ENCODE data around the gene ZNF691. TPM values are rescaled to one million over a fixed set of nuclear protein-coding genes. Genes with fewer than 3 reads are reported as not detected.

The ZNF691 gene
- total RNA-seq, 4 donors from 2014 or later, result 7.1 to 25.5 (median 9.8) TPM

DNA sequence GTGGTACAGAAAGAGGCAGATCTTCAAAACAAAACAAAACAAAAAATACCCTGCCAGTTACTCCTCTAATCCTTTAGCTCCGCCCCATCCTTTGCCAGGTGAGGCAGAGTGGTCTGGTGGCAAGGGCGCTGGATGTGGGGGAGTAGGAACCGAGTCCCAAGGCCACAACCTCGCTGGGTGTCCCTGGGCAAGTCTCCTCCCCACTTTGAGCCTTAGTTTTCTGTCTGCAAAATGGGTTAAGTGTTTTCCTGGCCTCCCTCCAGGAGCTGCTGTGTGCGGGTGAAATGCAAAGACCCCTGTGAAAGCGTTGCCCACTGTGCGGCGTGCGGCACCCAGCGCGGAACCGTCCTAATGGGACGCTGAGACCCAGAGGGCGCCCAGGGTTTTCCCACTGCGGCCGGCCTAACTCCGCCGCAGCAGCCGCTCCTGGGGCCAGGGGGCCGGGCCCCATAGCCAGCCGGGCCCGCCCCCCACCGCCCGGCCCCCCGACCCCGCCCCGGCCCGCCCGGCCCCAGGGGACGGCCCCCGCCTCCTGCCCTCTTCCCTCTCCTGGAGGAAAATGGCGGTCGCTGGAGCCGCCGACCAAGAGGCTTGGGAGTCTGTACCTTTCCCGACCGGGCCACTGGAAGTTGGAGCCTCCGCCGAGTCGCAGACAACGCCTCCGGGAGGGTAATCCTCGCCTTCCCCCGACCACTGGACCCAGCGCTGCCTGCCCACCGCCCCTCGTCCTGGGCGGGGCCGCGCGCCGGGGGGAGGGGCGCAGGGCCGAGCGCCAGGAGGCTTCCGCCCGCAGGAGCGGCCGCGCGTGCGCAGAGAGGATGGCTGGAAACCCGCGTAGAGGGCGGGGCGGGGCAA lies 29.6 kb upstream of the ZNF691 start, which contains the start of the genes ERMAP and SVBP:
Gene ERMAP (plus strand): TSS at position 538 of the 855 bp plus-strand sequence. CDS start 13,327 bp downstream, outside the sequence.
Gene SVBP (minus strand): TSS at position 813 of the 855 bp plus-strand sequence. CDS start 853 bp downstream, outside the sequence.
- Histone ChIP-seq H3K9me3 (no peaks in the 10 kb centered on the region), H3K27ac (peak within 1 kb of the TSS; percentile 88 to 100 (median 96)), H3K4me3 (peak within 1 kb of the TSS; percentile 65 to 95 (median 76)), H3K27me3 (no peaks in the 10 kb centered on the region), H3K36me3 (no peaks in the 10 kb centered on the region), H3K4me1 (peaks cover 2 to 20% of the 10 kb centered on the region in 2 donors)
- TF ChIP-seq, protein P1, sequence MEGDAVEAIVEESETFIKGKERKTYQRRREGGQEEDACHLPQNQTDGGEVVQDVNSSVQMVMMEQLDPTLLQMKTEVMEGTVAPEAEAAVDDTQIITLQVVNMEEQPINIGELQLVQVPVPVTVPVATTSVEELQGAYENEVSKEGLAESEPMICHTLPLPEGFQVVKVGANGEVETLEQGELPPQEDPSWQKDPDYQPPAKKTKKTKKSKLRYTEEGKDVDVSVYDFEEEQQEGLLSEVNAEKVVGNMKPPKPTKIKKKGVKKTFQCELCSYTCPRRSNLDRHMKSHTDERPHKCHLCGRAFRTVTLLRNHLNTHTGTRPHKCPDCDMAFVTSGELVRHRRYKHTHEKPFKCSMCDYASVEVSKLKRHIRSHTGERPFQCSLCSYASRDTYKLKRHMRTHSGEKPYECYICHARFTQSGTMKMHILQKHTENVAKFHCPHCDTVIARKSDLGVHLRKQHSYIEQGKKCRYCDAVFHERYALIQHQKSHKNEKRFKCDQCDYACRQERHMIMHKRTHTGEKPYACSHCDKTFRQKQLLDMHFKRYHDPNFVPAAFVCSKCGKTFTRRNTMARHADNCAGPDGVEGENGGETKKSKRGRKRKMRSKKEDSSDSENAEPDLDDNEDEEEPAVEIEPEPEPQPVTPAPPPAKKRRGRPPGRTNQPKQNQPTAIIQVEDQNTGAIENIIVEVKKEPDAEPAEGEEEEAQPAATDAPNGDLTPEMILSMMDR (IDR thresholded peaks at IDR 0.05 in 4 of 5, conservative IDR thresholded peaks at IDR 0.05 in 1 of 5), result no peak
- no peak for TF ChIP-seq POLR2A (IDR thresholded peaks at IDR 0.05)
- intact Hi-C loops (cut with DNase I; ENCODE audit: low total_unique reads), result loop anchor here (1.0 to 10.0 kb wide), 5 partner anchors 29 to 354 kb away; partner anchors contain the start of genes C1orf50, CCDC30, P3H1 and ZNF691
- ATAC-seq, result peak; percentile 97
- peak; percentile 84 to 87 for DNase-seq
- in situ Hi-C loops (cut with MboI; ENCODE audit: low sequenced_read_pairs in 4 of 4), result no loop called here

DNA sequence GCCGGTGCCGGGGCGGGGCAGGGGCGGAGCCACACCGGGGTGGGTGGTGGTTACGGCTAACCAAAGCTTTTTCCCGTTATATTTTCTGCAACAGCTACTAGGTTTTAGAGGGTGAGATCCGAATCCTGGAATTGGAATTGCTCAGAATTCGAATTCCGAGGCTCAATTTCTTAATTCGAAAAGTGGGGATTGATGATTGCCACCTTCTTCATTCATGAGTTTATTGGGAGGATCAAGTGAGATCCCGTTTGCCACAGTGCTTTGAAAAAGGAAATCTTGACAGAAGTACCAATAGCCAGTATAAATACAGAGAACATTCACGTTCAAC lies 29.0 kb upstream of the ZNF691 start:
- Histone ChIP-seq H3K27me3 (no peaks in the 10 kb centered on the region), H3K4me3 (peak overlapping the region; percentile 65 to 95 (median 76)), H3K27ac (peak overlapping the region; percentile 88 to 100 (median 96)), H3K36me3 (no peaks in the 10 kb centered on the region), H3K4me1 (peaks cover 8 to 24% of the 10 kb centered on the region in 2 donors), H3K9me3 (no peaks in the 10 kb centered on the region)
- DNase-seq, result no peak
- TF ChIP-seq, protein P1 (IDR thresholded peaks at IDR 0.05 in 4 of 5, conservative IDR thresholded peaks at IDR 0.05 in 1 of 5), result no peak
- TF ChIP-seq POLR2A (IDR thresholded peaks at IDR 0.05), result no peak
- intact Hi-C loops (cut with DNase I; ENCODE audit: low total_unique reads) (loop anchor here (1.0 to 10.0 kb wide), 5 partner anchors 29 to 355 kb away; partner anchors contain the start of genes C1orf50, CCDC30, P3H1 and ZNF691), in situ Hi-C loops (cut with MboI; ENCODE audit: low sequenced_read_pairs in 4 of 4) (no loop called here)
- peak in 1 of 2 donors; percentile 12 for ATAC-seq

DNA sequence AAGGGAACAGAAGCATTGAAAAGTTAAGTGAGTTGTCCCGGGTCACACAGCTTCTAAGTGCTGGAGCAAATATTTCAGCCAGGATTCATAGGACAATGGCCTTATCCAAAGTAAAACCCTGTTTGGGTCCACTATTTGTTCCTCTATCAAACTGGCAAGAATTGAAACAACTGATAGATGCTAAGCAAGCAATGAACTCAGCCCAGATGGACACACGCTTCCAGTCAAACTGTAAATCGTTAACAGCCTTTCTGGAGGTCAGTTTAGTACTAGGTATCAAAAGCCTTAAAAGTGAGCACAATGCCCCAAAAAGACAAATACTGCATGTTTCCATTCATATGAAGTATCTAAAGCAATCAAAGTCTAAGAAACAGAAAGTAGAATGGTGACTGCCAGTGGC lies 28.4 kb upstream of the ZNF691 start:
- TF ChIP-seq, protein P1 (IDR thresholded peaks at IDR 0.05 in 4 of 5, conservative IDR thresholded peaks at IDR 0.05 in 1 of 5), result no peak
- TF ChIP-seq POLR2A (IDR thresholded peaks at IDR 0.05), result no peak
- in situ Hi-C loops (cut with MboI; ENCODE audit: low sequenced_read_pairs in 4 of 4), result no loop called here
- H3K27ac ChIP-seq, result no peak overlapping the region
- DNase-seq, result no peak
- peak overlapping the region in 2 of 4 donors; percentile 65 to 95 for H3K4me3 ChIP-seq
- ATAC-seq, result no peak
- H3K36me3 ChIP-seq, result no peaks in the 10 kb centered on the region
- no peaks in the 10 kb centered on the region for H3K9me3 ChIP-seq
- intact Hi-C loops (cut with DNase I; ENCODE audit: low total_unique reads), result loop anchor here (1.0 to 10.0 kb wide), 5 partner anchors 28 to 355 kb away; partner anchors contain the start of genes C1orf50, CCDC30, P3H1 and ZNF691
- H3K27me3 ChIP-seq, result no peaks in the 10 kb centered on the region
- peaks cover 10 to 30% of the 10 kb centered on the region in 2 donors for H3K4me1 ChIP-seq

DNA sequence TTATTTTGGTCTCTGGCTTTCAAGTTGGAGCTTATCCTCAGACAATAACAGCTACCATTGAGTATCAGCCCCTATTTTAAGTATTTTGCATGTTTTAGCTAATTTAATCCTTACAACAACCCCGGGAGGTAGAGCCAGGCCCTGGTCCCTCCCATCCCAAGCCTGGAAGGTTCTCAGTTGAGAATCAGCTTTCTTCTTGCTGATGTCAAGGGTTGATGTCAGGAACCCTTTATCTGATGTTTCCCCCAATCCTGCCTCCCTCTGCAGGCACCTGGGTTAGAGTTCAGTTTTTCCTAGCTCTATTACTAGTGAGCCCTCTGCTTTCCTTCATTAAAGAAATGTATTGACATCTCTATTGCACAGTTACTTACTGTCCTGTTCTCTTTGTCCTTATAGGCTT lies 25.6 kb upstream of the ZNF691 start:
- H3K36me3 ChIP-seq, result no peaks in the 10 kb centered on the region
- no peak for ATAC-seq

More for the DNA sequence above, 25.6 kb upstream of the ZNF691 start:
- in situ Hi-C loops (cut with MboI; ENCODE audit: low sequenced_read_pairs in 4 of 4), result no loop called here
- Histone ChIP-seq H3K4me3 (no peak overlapping the region), H3K4me1 (peaks cover 10 to 25% of the 10 kb centered on the region in 2 donors), H3K27me3 (no peaks in the 10 kb centered on the region), H3K9me3 (no peaks in the 10 kb centered on the region), H3K27ac (no peak overlapping the region)
- TF ChIP-seq, protein P1 (IDR thresholded peaks at IDR 0.05 in 4 of 5, conservative IDR thresholded peaks at IDR 0.05 in 1 of 5), result no peak
- no peak for TF ChIP-seq POLR2A (IDR thresholded peaks at IDR 0.05)
- no peak for DNase-seq
- intact Hi-C loops (cut with DNase I; ENCODE audit: low total_unique reads), result no loop called here

All from gastrocnemius medialis (tissue), 4 donors.